A549 (cell line): ENCODE data around the gene SLC24A3.

Experiments used
- POLR2A ChIP-seq: IDR thresholded peaks from 2 replicates; pipeline ENCODE4 v1.6.1; 2012; ENCODE audit warnings: mild to moderate bottlenecking, low read length
- RCOR1 ChIP-seq: fragments of 150-350 bp; IDR thresholded peaks from 2 replicates; pipeline ENCODE4 v1.6.1; 2014; ENCODE audit warnings: antibody characterized with exemption, low read length, low read depth
- TF ChIP-seq, protein P1 (sequence below): fragments of >200 bp; sonication (Bioruptor Twin); formaldehyde crosslinking; IDR thresholded peaks from 3 replicates; pipeline ENCODE4 v1.5.1; 2016
- TF ChIP-seq, protein P2 (sequence below): fragments of >200 bp; sonication (Bioruptor Twin); formaldehyde crosslinking; IDR thresholded peaks from 3 replicates; pipeline ENCODE4 v1.6.1; 2016
- TF ChIP-seq, protein P3 (sequence below): fragments of 200-600 bp; sonication (generic); IDR thresholded peaks from 2 replicates; pipeline ENCODE4 v1.6.1; 2016; ENCODE audit warnings: antibody characterized with exemption, mild to moderate bottlenecking, moderate library complexity
- TF ChIP-seq, protein P4 (sequence below): fragments of 450-650 bp; IDR thresholded peaks from 2 replicates; pipeline ENCODE4 v1.6.1; 2014; ENCODE audit warnings: antibody characterized with exemption

DNA sequence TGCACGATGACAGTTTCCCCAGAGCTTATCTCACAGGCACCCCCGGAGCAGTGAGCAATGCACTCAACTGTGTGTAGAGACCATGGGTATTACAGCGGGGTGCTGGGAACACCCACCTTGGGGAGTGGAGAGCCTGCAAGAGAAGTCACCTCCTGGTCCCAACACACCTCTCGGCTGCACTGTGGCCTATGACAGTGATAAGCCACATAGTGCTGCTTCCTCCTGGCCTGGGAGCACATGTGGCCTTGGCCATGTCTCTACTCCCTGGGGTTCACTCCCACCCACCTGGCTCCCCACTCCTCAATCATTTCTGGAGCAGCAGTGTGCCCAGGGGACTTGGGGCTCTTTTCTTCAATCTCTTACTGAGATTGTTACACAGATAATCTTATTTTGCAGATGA lies 77.0 kb downstream of the SLC24A3 start:
- TF ChIP-seq RCOR1 (no peak), POLR2A (no peak)
- TF ChIP-seq, protein P1, sequence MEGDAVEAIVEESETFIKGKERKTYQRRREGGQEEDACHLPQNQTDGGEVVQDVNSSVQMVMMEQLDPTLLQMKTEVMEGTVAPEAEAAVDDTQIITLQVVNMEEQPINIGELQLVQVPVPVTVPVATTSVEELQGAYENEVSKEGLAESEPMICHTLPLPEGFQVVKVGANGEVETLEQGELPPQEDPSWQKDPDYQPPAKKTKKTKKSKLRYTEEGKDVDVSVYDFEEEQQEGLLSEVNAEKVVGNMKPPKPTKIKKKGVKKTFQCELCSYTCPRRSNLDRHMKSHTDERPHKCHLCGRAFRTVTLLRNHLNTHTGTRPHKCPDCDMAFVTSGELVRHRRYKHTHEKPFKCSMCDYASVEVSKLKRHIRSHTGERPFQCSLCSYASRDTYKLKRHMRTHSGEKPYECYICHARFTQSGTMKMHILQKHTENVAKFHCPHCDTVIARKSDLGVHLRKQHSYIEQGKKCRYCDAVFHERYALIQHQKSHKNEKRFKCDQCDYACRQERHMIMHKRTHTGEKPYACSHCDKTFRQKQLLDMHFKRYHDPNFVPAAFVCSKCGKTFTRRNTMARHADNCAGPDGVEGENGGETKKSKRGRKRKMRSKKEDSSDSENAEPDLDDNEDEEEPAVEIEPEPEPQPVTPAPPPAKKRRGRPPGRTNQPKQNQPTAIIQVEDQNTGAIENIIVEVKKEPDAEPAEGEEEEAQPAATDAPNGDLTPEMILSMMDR, result no peak
- TF ChIP-seq, protein P2, sequence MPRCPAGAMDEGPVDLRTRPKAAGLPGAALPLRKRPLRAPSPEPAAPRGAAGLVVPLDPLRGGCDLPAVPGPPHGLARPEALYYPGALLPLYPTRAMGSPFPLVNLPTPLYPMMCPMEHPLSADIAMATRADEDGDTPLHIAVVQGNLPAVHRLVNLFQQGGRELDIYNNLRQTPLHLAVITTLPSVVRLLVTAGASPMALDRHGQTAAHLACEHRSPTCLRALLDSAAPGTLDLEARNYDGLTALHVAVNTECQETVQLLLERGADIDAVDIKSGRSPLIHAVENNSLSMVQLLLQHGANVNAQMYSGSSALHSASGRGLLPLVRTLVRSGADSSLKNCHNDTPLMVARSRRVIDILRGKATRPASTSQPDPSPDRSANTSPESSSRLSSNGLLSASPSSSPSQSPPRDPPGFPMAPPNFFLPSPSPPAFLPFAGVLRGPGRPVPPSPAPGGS, result no peak
- TF ChIP-seq, protein P3, sequence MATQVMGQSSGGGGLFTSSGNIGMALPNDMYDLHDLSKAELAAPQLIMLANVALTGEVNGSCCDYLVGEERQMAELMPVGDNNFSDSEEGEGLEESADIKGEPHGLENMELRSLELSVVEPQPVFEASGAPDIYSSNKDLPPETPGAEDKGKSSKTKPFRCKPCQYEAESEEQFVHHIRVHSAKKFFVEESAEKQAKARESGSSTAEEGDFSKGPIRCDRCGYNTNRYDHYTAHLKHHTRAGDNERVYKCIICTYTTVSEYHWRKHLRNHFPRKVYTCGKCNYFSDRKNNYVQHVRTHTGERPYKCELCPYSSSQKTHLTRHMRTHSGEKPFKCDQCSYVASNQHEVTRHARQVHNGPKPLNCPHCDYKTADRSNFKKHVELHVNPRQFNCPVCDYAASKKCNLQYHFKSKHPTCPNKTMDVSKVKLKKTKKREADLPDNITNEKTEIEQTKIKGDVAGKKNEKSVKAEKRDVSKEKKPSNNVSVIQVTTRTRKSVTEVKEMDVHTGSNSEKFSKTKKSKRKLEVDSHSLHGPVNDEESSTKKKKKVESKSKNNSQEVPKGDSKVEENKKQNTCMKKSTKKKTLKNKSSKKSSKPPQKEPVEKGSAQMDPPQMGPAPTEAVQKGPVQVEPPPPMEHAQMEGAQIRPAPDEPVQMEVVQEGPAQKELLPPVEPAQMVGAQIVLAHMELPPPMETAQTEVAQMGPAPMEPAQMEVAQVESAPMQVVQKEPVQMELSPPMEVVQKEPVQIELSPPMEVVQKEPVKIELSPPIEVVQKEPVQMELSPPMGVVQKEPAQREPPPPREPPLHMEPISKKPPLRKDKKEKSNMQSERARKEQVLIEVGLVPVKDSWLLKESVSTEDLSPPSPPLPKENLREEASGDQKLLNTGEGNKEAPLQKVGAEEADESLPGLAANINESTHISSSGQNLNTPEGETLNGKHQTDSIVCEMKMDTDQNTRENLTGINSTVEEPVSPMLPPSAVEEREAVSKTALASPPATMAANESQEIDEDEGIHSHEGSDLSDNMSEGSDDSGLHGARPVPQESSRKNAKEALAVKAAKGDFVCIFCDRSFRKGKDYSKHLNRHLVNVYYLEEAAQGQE, result no peak
- TF ChIP-seq, protein P4, sequence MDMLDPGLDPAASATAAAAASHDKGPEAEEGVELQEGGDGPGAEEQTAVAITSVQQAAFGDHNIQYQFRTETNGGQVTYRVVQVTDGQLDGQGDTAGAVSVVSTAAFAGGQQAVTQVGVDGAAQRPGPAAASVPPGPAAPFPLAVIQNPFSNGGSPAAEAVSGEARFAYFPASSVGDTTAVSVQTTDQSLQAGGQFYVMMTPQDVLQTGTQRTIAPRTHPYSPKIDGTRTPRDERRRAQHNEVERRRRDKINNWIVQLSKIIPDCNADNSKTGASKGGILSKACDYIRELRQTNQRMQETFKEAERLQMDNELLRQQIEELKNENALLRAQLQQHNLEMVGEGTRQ, result no peak
